ENCODE results near the gene ZNF445. TPM values are rescaled to one million over a fixed set of nuclear protein-coding genes. Genes with fewer than 3 reads are reported as not detected.
"Not testable (repeated sequence)": the region's sequence is repeated elsewhere in the genome, so short reads cannot be mapped to it uniquely, and the experiment has no call there.

Gene ZNF445
- total and polyA plus RNA-seq, 2 of the 8 experiments (the other 6 are each of a cell fraction or from before 2014, with no cell fraction given) = 3.3 to 26.3 TPM

DNA sequence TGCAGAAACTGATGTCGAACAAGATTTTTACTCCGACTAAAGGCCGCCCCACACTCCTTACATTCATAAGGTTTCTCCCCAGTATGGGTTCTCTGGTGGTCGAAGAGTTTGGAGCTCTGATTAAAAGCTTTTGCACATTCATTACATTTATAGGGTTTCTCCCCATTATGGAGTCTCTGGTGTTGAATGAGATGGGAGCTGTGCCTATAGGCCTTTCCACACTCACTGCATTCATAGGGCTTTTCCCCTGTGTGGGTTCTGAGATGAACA, 22.4 kb upstream of the ZNF445 start:
- Histone ChIP-seq H3K79me2 (ENCODE audit: control insufficient read depth in 1 of 2, insufficient read depth in 2 of 2, low read length in 2 of 2) (peaks cover 0 to 26% of the 10 kb centered on the region in 2 experiments; a peak in 3 of 4 replicates), H3K36me3 (ENCODE audit: control insufficient read depth in 2 of 4, insufficient read depth in 4 of 4, low read length in 3 of 4) (peaks cover 2 to 61% (median 22%) of the 10 kb centered on the region in 4 experiments; a peak in 6 of 8 replicates), H3K9me3 (ENCODE audit: insufficient read depth in 2 of 2, low read depth in 1 of 2, low read length in 1 of 2) (peaks cover 38 to 54% of the 10 kb centered on the region in 2 experiments)
- H3K23ac ChIP-seq (ENCODE audit: insufficient read length); H3K18ac ChIP-seq (ENCODE audit: extremely low read depth, low read length); H4K8ac ChIP-seq (ENCODE audit: extremely low read depth, insufficient read depth, low read length); H3K27me3 ChIP-seq (replicated peaks in 1 of 4; ENCODE audit: control insufficient read depth in 3 of 4, extremely low read depth in 1 of 4, insufficient read depth in 3 of 4, low read length in 3 of 4); H2AFZ ChIP-seq (ENCODE audit: low read length); CTCF ChIA-PET (ENCODE audit: partially characterized antibody); H3K4me1 ChIP-seq (replicated peaks in 1 of 4; ENCODE audit: control insufficient read depth in 3 of 4, insufficient read depth in 4 of 4, low read length in 3 of 4); H3K4ac ChIP-seq (replicated peaks; ENCODE audit: insufficient read length, low read depth, low read length); H3K23me2 ChIP-seq (ENCODE audit: low read depth, low read length); H3K4me2 ChIP-seq (ENCODE audit: insufficient read depth in 1 of 2, low read depth in 2 of 2, low read length in 2 of 2); H3K9ac ChIP-seq (replicated peaks in 1 of 4; ENCODE audit: extremely low read depth in 1 of 4, low read depth in 3 of 4, low read length in 3 of 4); H2AK5ac ChIP-seq (ENCODE audit: low read depth, low read length); H4K20me1 ChIP-seq (replicated peaks in 1 of 2; ENCODE audit: control insufficient read depth in 1 of 2, insufficient read depth in 2 of 2, low read length in 2 of 2); H4K5ac ChIP-seq (ENCODE audit: insufficient read length, low read depth, low read length); POLR2A ChIA-PET (ENCODE audit: partially characterized antibody); H3K27ac ChIP-seq (ENCODE audit: low read depth, low read length); H3K4me3 ChIP-seq (ENCODE audit: extremely low read depth in 1 of 4, insufficient read depth in 2 of 4, low read depth in 3 of 4, low read length in 4 of 4); DNase-seq (ENCODE audit: low read depth in 1 of 2, low spot score in 2 of 2); H3K14ac ChIP-seq (ENCODE audit: insufficient read length); H2BK120ac ChIP-seq (replicated peaks; ENCODE audit: low read depth, low read length); H2BK12ac ChIP-seq (ENCODE audit: low read depth, low read length); H2BK20ac ChIP-seq (ENCODE audit: low read length); H3K79me1 ChIP-seq (ENCODE audit: low read depth, low read length); H4K91ac ChIP-seq (replicated peaks; ENCODE audit: insufficient read length, low read length); H2BK5ac ChIP-seq (ENCODE audit: low read depth, low read length); H2BK15ac ChIP-seq (ENCODE audit: low read length); H3K56ac ChIP-seq (replicated peaks; ENCODE audit: insufficient read length, low read depth, low read length); FAIRE-seq: not testable (repeated sequence)
- TF ChIP-seq ZNF274 (IDR thresholded peaks at IDR 0.05; ENCODE audit: borderline replicate concordance, extremely low read depth, low read length) = peak; percentile 20
- 94% methylated on average over 4 of the region's 4 CpGs; no CpG with 5 or more reads in 1 of the 2 experiments for WGBS, 2 experiments (ENCODE audit: extremely low coverage in 1 of 2, insufficient coverage in 1 of 2, insufficient read length in 1 of 2, insufficient replicate concordance in 2 of 2, low coverage in 1 of 2, low lambda C conversion rate in 2 of 2, missing lambda C conversion rate in 1 of 2)
